ENCODE data around the gene PCED1B. TPM values are rescaled to one million over a fixed set of nuclear protein-coding genes. Genes with fewer than 3 reads are reported as not detected.

PCED1B gene
- polyA plus RNA-seq, 1 donor (not counting 4 experiments of a cell fraction or from before 2014, with no cell fraction given) = 3.2 TPM

DNA sequence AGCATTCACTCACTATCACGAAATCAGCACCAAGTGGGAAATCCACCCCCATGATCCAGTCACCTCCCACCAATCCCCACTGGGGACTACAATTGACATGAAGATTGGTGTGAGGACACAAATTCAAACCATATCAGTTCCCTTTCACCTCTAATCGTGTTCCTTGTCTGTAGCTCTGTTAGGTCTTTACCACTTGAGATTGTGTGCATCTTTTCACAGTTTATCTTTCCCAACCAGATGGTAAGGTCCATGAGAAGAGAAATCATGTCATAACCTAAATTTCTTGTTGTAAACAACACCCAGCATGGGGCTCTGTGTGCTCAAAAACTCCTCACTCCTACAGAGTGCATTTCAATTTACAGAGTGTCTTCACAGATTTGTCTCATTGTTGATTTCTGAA is 27.1 kb upstream of the PCED1B start:
- FAIRE-seq (no peak), DNase-seq (ENCODE audit: low read depth, low spot score) (no peak)
- H3K4me1 ChIP-seq (ENCODE audit: control insufficient read depth, extremely low read depth, insufficient read depth, low read length) = no peaks in the 10 kb centered on the region
- dilution Hi-C loops (cut with MboI; ENCODE audit: extremely low pct_ligation_motif_present, low sequenced_read_pairs) = no loop called here
- no peaks in the 10 kb centered on the region for H3K9me1 ChIP-seq (ENCODE audit: control insufficient read depth, extremely low read depth, insufficient read depth, low read length)
- H3K4me3 ChIP-seq (ENCODE audit: control insufficient read depth in 2 of 3, extremely low read depth in 1 of 3, insufficient read depth in 2 of 3, low read depth in 1 of 3, low read length in 3 of 3) = no peak overlapping the region
- no peaks in the 10 kb centered on the region for H3K27me3 ChIP-seq (ENCODE audit: control insufficient read depth, extremely low read depth, insufficient read depth, low read length)
- H3K79me2 ChIP-seq (ENCODE audit: control insufficient read depth, insufficient read depth, low read length) = no peaks in the 10 kb centered on the region
- H3K9ac ChIP-seq (ENCODE audit: control insufficient read depth, extremely low read depth, insufficient read depth, low read length) = no peak overlapping the region
- no peak for TF ChIP-seq EZH2 (IDR thresholded peaks at IDR 0.05; ENCODE audit: low read length)
- TF ChIP-seq, protein P1, sequence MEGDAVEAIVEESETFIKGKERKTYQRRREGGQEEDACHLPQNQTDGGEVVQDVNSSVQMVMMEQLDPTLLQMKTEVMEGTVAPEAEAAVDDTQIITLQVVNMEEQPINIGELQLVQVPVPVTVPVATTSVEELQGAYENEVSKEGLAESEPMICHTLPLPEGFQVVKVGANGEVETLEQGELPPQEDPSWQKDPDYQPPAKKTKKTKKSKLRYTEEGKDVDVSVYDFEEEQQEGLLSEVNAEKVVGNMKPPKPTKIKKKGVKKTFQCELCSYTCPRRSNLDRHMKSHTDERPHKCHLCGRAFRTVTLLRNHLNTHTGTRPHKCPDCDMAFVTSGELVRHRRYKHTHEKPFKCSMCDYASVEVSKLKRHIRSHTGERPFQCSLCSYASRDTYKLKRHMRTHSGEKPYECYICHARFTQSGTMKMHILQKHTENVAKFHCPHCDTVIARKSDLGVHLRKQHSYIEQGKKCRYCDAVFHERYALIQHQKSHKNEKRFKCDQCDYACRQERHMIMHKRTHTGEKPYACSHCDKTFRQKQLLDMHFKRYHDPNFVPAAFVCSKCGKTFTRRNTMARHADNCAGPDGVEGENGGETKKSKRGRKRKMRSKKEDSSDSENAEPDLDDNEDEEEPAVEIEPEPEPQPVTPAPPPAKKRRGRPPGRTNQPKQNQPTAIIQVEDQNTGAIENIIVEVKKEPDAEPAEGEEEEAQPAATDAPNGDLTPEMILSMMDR (optimal IDR thresholded peaks at IDR 0.05 in 1 of 3, IDR thresholded peaks at IDR 0.05 in 1 of 3, conservative IDR thresholded peaks at IDR 0.05 in 1 of 3; ENCODE audit: extremely low read depth in 1 of 3, insufficient read depth in 2 of 3, low read length in 3 of 3) = no peak
- H3K36me3 ChIP-seq (ENCODE audit: control insufficient read depth in 2 of 2, extremely low read depth in 1 of 2, insufficient read depth in 2 of 2, low read length in 2 of 2) = no peaks in the 10 kb centered on the region
- no peaks in the 10 kb centered on the region for H4K20me1 ChIP-seq (ENCODE audit: control insufficient read depth, extremely low read depth, insufficient read depth, low read length)
- peaks cover 3% of the 10 kb centered on the region for H3K9me3 ChIP-seq (ENCODE audit: control insufficient read depth, low read depth, low read length)
- no peak overlapping the region for H3K27ac ChIP-seq (ENCODE audit: control insufficient read depth, insufficient read depth, low read length)
- H3K4me2 ChIP-seq (ENCODE audit: control insufficient read depth, extremely low read depth, insufficient read depth, low read depth, low read length) = no peak overlapping the region
- H2AFZ ChIP-seq (ENCODE audit: control insufficient read depth, low read length) = no peak overlapping the region

DNA sequence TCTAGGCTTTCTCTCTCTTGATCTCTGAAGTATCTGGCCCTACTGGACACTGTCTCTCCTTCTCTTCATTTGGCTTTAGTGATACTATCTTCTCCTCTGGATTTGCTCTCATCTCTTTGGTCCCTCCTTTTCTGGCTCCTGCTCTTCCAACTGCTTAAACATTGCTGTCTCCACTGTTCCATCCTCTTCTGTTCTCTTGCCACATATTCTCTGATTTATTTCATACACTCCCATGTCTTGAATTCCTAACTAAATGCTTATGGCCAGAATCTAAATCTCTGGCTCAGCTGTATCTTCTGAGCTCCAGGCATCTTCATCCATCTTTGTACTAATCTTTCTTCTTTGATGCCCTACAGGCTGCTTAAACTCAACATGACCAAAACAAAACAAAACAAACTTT is 25.5 kb upstream of the PCED1B start:
- dilution Hi-C loops (cut with MboI; ENCODE audit: extremely low pct_ligation_motif_present, low sequenced_read_pairs) = no loop called here
- Histone ChIP-seq H3K9ac (ENCODE audit: control insufficient read depth, extremely low read depth, insufficient read depth, low read length) (no peak overlapping the region), H3K27ac (ENCODE audit: control insufficient read depth, insufficient read depth, low read length) (no peak overlapping the region), H3K79me2 (ENCODE audit: control insufficient read depth, insufficient read depth, low read length) (no peaks in the 10 kb centered on the region), H3K4me3 (ENCODE audit: control insufficient read depth in 2 of 3, extremely low read depth in 1 of 3, insufficient read depth in 2 of 3, low read depth in 1 of 3, low read length in 3 of 3) (no peak overlapping the region), H2AFZ (ENCODE audit: control insufficient read depth, low read length) (no peak overlapping the region), H3K4me2 (ENCODE audit: control insufficient read depth, extremely low read depth, insufficient read depth, low read depth, low read length) (no peak overlapping the region), H4K20me1 (ENCODE audit: control insufficient read depth, extremely low read depth, insufficient read depth, low read length) (no peaks in the 10 kb centered on the region), H3K27me3 (ENCODE audit: control insufficient read depth, extremely low read depth, insufficient read depth, low read length) (no peaks in the 10 kb centered on the region), H3K9me1 (ENCODE audit: control insufficient read depth, extremely low read depth, insufficient read depth, low read length) (no peaks in the 10 kb centered on the region), H3K36me3 (ENCODE audit: control insufficient read depth in 2 of 2, extremely low read depth in 1 of 2, insufficient read depth in 2 of 2, low read length in 2 of 2) (no peaks in the 10 kb centered on the region), H3K9me3 (ENCODE audit: control insufficient read depth, low read depth, low read length) (peaks cover 3% of the 10 kb centered on the region), H3K4me1 (ENCODE audit: control insufficient read depth, extremely low read depth, insufficient read depth, low read length) (no peaks in the 10 kb centered on the region)
- TF ChIP-seq EZH2 (IDR thresholded peaks at IDR 0.05; ENCODE audit: low read length) = no peak
- TF ChIP-seq, protein P1 (optimal IDR thresholded peaks at IDR 0.05 in 1 of 3, IDR thresholded peaks at IDR 0.05 in 1 of 3, conservative IDR thresholded peaks at IDR 0.05 in 1 of 3; ENCODE audit: extremely low read depth in 1 of 3, insufficient read depth in 2 of 3, low read length in 3 of 3) = no peak
- DNase-seq (ENCODE audit: low read depth, low spot score) (no peak), FAIRE-seq (no peak)

All from keratinocyte (primary cell).